Transverse colon (tissue), 4 donors: ENCODE measurements around the gene ZER1.

Experiments used
- CTCF ChIP-seq, 5 experiments: fragments of 200-600 bp in 3 of 5; fragments of 450-650 bp in 2 of 5; sonication (generic) in 3 of 5; IDR thresholded peaks; 1 replicate in 2 of 5; 2 replicates in 3 of 5; pipeline ENCODE4 v1.5.1; 2016 to 2017; ENCODE audit warnings: antibody characterized with exemption in 5 of 5, inconsistent platforms in 3 of 5, mild to moderate bottlenecking in 2 of 5, moderate library complexity in 1 of 5
- POLR2AphosphoS5 ChIP-seq, 3 donors: sonication (generic); formaldehyde crosslinking; IDR thresholded peaks; one replicate each; pipeline ENCODE4 v1.6.1; 2016; ENCODE audit warnings: antibody characterized with exemption in 3 of 3

GRCh38 chr9:128808543-128808942, 36.8 kb upstream of the ZER1 start:
- TF ChIP-seq CTCF (IDR thresholded peaks at IDR 0.05) (no peak), POLR2AphosphoS5 (IDR thresholded peaks at IDR 0.05) (no peak)
